Osteoblast (primary cell): ENCODE data around the gene ZNF385C. TPM values are rescaled to one million over a fixed set of nuclear protein-coding genes. Genes with fewer than 3 reads are reported as not detected.

Experiments used
- DNase-seq: peaks from one replicate; pipeline ENCODE4 v3.0.0; 2011; ENCODE audit warnings: low spot score, mixed read lengths; ENCODE audit not compliant: insufficient read length; ENCODE audit errors: missing footprints
- H2AFZ ChIP-seq: 2 replicates; pipeline ENCODE4 v1.6.0; 2011; ENCODE audit warnings: mild to moderate bottlenecking, low read length
- H3K27ac ChIP-seq: 2 replicates; pipeline ENCODE4 v1.5.1; 2011; ENCODE audit warnings: mild to moderate bottlenecking, low read depth, low read length, moderate library complexity
- H3K27me3 ChIP-seq: 2 replicates; pipeline ENCODE4 v1.6.0; 2012; ENCODE audit warnings: mild to moderate bottlenecking, control low read depth, inconsistent platforms, low read length, moderate library complexity; ENCODE audit not compliant: insufficient read depth
- H3K36me3 ChIP-seq: 2 replicates; pipeline ENCODE4 v1.5.1; 2011; ENCODE audit warnings: mild to moderate bottlenecking, low read length, control low read depth, moderate library complexity; ENCODE audit not compliant: insufficient read depth
- H3K4me1 ChIP-seq: 2 replicates; pipeline ENCODE4 v1.5.1; 2011; ENCODE audit warnings: mild to moderate bottlenecking, low read length, control low read depth, moderate library complexity; ENCODE audit not compliant: insufficient read depth
- H3K4me2 ChIP-seq: 2 replicates; pipeline ENCODE4 v1.6.0; 2011; ENCODE audit warnings: mild to moderate bottlenecking, low read length; ENCODE audit not compliant: insufficient read depth
- H3K4me3 ChIP-seq: fragments of 200-600 bp; sonication (generic); 3 replicates; pipeline ENCODE4 v1.5.1; 2012; ENCODE audit warnings: mild to moderate bottlenecking, low read length, inconsistent platforms; ENCODE audit not compliant: insufficient read depth
- H3K79me2 ChIP-seq: 2 replicates; pipeline ENCODE4 v1.6.0; 2012; ENCODE audit warnings: mild to moderate bottlenecking, low read length, control low read depth, inconsistent platforms; ENCODE audit not compliant: insufficient read depth
- H3K9me3 ChIP-seq: 2 replicates; pipeline ENCODE4 v1.5.1; 2011; ENCODE audit warnings: low read depth, low read length, control low read depth
- H4K20me1 ChIP-seq: 2 replicates; pipeline ENCODE4 v1.6.0; 2012; ENCODE audit warnings: mild to moderate bottlenecking, low read length, control low read depth; ENCODE audit not compliant: insufficient read depth
- total RNA-seq: library from RNA; depleted of rRNA; stranded (reverse); fragments of >200 nt; gene quantifications from 2 replicates; pipeline ENCODE4 v1.2.3, GENCODE V29; 2012
- TF ChIP-seq, protein P1 (sequence below): IDR thresholded peaks from 2 replicates; pipeline ENCODE4 v1.5.1; 2011; ENCODE audit warnings: mild to moderate bottlenecking, low read depth, low read length, moderate library complexity; ENCODE audit errors: extremely low read depth

The ZNF385C gene
- total RNA-seq, 1 donor = not detected

DNA sequence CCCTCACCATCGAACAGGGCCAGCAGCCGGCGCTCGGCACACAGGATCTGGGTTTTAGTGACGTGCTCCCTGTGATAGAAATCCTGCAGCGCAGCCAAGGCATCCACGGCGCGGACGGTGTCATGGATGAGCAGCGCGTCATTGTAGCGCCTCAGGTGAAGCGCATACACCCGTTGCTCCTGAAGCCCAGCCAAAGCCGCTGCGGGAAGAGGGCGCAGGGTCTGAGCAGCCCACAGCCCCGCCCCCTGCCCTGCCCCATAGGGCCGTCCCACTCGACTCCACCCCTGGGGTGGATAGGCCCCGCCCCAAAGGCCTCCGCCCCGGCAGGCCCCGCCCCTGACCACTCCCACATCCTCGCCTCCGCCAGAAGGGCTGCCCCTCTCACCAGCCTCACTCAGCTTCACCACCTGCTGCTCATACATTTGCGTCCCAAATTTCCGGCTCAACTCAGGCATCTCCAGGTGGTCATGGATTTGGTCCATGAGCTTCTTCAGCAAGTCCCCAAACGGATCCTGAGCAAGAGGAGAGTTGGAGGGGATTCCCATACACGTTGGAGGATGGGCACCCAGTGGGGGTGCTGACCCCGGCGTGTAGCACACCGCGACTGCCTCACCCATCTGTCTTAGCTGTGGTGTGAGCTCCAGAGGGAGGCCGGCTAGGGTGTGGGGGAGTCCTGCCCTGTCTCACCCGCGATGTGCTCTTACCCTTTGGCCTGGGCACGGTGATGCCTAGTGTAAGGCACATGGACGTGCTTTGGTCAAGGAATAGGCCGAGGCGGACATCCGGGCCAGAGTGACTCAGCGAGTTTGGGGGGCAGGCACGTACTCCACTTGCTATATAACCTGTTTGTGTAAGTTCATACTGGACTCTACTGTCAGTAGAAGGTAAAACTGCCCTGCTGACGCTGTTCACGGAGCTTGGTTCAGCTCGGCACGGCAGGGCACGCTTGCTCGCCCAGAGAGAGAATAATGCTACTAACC, 9.6 kb upstream of the ZNF385C start:
- no peak overlapping the region for H2AFZ ChIP-seq

DNA sequence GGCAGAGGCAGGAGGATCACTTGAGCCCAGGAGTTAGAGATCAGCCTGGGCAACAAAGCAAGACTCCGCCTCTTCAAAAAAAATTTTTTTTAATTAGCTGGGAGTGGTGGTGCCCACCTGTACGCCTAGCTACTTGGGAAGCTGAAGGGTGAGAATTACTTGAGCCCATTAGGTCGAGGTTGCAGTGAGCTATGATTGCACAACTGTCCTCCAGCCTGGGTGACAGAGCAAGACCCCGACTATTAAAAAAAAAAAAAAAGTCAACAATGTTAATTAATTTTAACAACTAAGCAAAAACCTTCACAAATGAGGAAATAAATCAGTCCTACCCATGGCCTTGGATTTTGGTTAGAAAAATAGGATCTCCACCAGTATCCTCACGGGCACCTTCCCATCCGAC, 8.9 kb upstream of the ZNF385C start:
- no peaks in the 10 kb centered on the region for H4K20me1 ChIP-seq
- no peaks in the 10 kb centered on the region for H3K36me3 ChIP-seq
- H3K27me3 ChIP-seq = no peaks in the 10 kb centered on the region
- no peak overlapping the region for H2AFZ ChIP-seq
- no peaks in the 10 kb centered on the region for H3K79me2 ChIP-seq
- H3K4me2 ChIP-seq = no peak overlapping the region
- no peak overlapping the region for H3K4me3 ChIP-seq
- TF ChIP-seq, protein P1, sequence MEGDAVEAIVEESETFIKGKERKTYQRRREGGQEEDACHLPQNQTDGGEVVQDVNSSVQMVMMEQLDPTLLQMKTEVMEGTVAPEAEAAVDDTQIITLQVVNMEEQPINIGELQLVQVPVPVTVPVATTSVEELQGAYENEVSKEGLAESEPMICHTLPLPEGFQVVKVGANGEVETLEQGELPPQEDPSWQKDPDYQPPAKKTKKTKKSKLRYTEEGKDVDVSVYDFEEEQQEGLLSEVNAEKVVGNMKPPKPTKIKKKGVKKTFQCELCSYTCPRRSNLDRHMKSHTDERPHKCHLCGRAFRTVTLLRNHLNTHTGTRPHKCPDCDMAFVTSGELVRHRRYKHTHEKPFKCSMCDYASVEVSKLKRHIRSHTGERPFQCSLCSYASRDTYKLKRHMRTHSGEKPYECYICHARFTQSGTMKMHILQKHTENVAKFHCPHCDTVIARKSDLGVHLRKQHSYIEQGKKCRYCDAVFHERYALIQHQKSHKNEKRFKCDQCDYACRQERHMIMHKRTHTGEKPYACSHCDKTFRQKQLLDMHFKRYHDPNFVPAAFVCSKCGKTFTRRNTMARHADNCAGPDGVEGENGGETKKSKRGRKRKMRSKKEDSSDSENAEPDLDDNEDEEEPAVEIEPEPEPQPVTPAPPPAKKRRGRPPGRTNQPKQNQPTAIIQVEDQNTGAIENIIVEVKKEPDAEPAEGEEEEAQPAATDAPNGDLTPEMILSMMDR = no peak
- peaks cover 7% of the 10 kb centered on the region for H3K4me1 ChIP-seq
- H3K27ac ChIP-seq = no peak overlapping the region
- DNase-seq = no peak
- H3K9me3 ChIP-seq = no peaks in the 10 kb centered on the region

More for the DNA sequence above, 9.6 kb upstream of the ZNF385C start:
- H3K9me3 ChIP-seq = no peaks in the 10 kb centered on the region
- H3K27ac ChIP-seq = no peak overlapping the region
- H4K20me1 ChIP-seq = no peaks in the 10 kb centered on the region
- no peak overlapping the region for H3K4me3 ChIP-seq
- H3K4me2 ChIP-seq = no peak overlapping the region
- H3K27me3 ChIP-seq = no peaks in the 10 kb centered on the region
- no peaks in the 10 kb centered on the region for H3K79me2 ChIP-seq
- TF ChIP-seq, protein P1 = no peak
- DNase-seq = peak; percentile 97
- no peaks in the 10 kb centered on the region for H3K36me3 ChIP-seq
- H3K4me1 ChIP-seq = peaks cover 10% of the 10 kb centered on the region

DNA sequence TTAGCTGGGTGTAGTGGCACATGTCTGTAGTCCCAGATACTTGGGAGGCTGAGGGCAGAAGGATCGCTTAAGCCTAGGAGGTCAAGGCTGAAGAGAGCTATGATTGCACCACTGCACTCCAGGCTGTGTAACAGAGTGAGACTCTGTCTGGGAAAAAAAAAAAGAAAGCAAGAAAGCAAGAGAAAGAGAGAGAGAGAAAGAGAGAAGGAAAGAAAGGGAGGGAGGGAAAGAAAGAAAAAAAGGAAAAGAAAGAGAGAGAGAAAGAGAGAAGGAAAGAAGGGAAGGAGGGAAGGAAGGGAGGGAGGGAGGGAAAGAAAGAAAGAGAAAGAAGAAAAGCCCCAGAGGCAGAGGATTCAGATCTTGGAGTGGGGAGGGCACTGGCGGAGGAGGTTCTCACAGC, 7.7 kb upstream of the ZNF385C start:
- Histone ChIP-seq H4K20me1 (no peaks in the 10 kb centered on the region), H3K27ac (no peak overlapping the region), H3K4me2 (no peak overlapping the region), H2AFZ (no peak overlapping the region), H3K9me3 (no peaks in the 10 kb centered on the region), H3K27me3 (no peaks in the 10 kb centered on the region), H3K4me1 (no peaks in the 10 kb centered on the region), H3K4me3 (no peak overlapping the region), H3K79me2 (no peaks in the 10 kb centered on the region), H3K36me3 (no peaks in the 10 kb centered on the region)
- DNase-seq = no peak
- TF ChIP-seq, protein P1 = no peak

DNA sequence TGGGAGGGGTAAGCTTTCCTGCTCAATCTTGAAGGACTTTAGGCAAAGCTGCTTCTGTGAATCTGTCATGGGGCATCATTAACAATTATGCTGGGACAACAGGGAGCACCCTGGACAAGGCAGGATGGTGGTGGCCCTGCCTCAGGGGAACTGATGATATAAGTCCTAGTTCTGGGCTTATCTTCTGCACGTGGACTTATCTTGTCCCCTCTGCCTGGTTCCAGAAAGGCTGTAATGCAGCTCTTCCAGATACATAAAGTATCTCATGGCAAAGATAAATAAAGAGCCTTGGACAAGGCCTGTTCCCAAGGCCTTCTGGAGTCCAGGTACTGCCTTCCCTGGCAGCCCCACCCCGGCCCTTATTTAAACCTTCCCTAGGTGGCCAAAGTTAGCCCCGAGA, 6.0 kb upstream of the ZNF385C start:
- no peak overlapping the region for H3K4me3 ChIP-seq
- no peaks in the 10 kb centered on the region for H3K27me3 ChIP-seq
- no peaks in the 10 kb centered on the region for H3K79me2 ChIP-seq
- H3K4me1 ChIP-seq = no peaks in the 10 kb centered on the region
- H4K20me1 ChIP-seq = no peaks in the 10 kb centered on the region
- no peaks in the 10 kb centered on the region for H3K36me3 ChIP-seq
- no peaks in the 10 kb centered on the region for H3K9me3 ChIP-seq
- TF ChIP-seq, protein P1 = no peak
- no peak overlapping the region for H3K27ac ChIP-seq
- no peak overlapping the region for H3K4me2 ChIP-seq
- no peak overlapping the region for H2AFZ ChIP-seq
- DNase-seq = no peak
